Measurements from ENCODE around the gene BCS1L. TPM values are rescaled to one million over a fixed set of nuclear protein-coding genes. Genes with fewer than 3 reads are reported as not detected.

The BCS1L gene, protein sequence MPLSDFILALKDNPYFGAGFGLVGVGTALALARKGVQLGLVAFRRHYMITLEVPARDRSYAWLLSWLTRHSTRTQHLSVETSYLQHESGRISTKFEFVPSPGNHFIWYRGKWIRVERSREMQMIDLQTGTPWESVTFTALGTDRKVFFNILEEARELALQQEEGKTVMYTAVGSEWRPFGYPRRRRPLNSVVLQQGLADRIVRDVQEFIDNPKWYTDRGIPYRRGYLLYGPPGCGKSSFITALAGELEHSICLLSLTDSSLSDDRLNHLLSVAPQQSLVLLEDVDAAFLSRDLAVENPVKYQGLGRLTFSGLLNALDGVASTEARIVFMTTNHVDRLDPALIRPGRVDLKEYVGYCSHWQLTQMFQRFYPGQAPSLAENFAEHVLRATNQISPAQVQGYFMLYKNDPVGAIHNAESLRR
- total RNA-seq (2022; extraction: Qiagen RNA extraction; ENCODE audit: low read depth) = 39.2 to 51.4 TPM (median 48.7 TPM) in 5 replicates

DNA sequence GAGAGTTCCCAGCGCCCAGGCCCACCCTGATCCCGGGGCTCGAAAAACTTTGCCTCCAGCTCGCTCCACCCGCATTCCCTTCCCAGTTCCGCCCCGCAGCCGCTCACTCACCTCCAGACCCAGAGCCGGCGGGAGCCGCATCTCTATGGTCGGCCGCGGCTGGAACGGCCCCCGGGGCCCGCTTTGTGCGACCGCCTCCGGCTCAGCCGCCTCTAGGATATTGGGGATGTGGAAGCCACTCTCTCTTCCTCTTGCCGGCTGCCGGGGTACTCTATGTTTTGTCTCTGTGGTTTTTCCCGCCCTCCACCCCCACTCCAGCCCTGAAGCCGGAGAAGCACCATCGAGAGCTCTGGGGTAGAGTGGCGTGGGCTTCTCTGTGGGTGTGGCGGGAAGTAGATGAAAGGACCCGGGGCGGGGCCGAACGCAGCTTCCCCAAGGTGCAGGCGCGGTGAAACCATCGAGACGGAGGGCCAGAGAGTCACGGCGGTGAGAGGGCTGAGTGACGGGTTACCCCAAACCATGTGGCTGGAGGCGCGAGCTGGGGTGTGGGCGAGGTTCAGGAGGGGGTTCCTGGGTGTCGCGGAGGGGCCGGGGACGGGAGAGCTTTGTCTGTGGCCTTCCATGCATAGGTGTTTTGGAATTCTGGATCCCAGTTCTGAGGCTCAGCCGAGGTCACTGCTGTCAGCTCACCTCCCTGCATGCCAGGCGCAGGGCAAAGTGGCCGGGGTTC, at the start of gene BCS1L, which contains the start of gene ZNF142:
TSS of gene BCS1L (plus strand) at position 426 of the 730 bp plus-strand sequence. CDS start 1,305 bp downstream, outside the sequence.
TSS of gene ZNF142 (minus strand) at position 366 of the 730 bp plus-strand sequence. CDS start 3,194 bp downstream, outside the sequence.

DNA sequence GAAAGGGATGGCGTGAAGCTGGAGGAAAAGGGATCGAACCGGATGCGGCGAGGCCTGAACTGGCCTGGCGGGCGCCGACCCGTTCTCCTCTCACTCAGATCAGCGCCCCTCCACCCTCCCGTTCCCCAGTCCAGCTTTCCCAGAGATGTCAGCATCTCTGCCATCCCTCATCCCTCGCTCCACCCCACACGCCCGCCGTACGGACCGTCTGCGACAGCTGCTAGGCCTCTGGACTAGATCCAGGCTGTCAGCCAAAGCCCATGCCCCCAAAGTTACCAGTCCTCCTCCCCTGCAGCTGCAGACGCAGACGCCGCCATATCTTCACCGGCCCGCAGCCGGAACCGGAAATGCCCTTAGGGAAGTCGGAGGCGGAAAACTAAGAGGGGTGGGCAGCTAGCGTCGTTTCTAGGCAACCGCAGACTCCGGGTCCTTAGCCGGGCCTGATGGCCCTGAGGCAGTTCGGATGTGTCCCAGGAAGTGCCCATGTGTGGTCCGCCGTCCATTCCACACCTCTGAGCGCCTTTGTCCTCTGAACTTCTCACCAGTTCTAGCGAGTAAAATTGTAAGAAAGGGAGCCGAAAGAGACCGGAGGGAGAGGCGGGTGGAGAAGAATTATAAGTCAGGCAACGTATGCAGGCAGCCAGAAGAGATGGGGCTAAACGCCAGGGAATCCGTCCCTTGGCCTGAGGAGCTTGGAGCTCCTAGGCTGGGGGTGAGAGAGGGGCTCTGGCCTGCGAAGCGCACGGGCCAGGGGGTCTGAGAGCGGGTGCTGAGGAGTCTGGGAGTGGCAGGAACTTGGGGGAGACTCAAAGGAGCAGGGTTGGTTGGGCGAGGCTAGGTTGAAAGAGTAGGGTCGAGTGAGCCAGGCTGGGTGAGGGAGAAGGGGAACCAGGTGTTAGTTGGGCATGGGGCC, 12.4 kb downstream of the BCS1L start, which contains the start of the genes RNF25 and STK36:
TSS of gene RNF25 (minus strand) at position 349 of the 913 bp plus-strand sequence. CDS start at position 317, 32 bp downstream.
TSS of gene STK36 (plus strand) at position 433 of the 913 bp plus-strand sequence. CDS start 744 bp downstream, outside the sequence.

DNA sequence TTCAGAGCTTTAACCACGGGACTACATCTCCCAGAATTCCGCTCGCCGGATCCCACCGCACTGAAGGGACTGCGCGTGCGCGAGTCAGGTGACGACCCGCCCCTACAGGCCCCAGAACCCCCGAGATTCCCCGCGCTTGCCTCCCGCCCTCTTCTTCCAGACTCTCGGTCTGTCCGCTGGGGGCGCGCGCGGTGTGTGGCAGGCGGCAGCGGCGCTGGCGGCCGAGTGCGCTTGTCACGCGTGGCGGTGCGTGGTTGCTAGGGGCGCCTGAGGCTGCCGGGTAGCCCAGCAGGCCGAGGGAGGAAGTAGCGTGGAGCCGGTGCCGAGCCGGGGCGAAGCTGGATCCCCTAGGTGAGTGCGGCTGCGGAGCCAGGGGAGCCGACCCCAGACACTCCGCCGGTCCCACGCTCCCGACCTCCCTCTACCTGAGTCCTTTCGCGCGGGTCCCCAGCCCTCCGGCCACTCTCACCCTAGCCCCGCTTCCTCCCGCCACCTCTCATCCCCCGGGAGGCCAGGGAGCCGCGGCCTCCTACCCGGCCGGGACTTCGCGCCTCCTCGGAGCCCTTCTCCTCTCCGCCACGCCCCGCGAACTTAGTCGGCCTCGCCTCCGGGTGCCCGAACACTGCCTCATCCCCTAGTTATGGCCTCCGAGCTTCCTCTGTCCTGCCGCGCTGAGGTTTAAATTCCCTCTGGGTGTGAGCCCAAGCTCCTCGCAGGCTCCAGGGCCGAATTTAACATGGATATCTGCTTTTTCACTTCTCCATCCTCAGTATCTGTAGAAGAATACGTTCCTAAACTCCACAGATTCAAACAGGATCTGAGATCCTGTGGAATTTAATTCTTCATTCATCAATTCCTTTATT, 51.4 kb downstream of the BCS1L start, which contains the start of gene TTLL4:
TSS of gene TTLL4 (plus strand) at position 149 of the 863 bp plus-strand sequence. CDS start 26,842 bp downstream, outside the sequence.

Other genes starting within 250 kb of the BCS1L start
- gene VIL1, start 240.6 kb upstream of the BCS1L start, total RNA-seq (2022; extraction: Qiagen RNA extraction; ENCODE audit: low read depth) = 0.10 to 0.95 TPM (median 0.36 TPM) in 5 replicates
- gene USP37, start 91.3 kb upstream of the BCS1L start, total RNA-seq (2022; extraction: Qiagen RNA extraction; ENCODE audit: low read depth) = 4.3 to 6.3 TPM (median 5.0 TPM) in 5 replicates
- gene CNOT9, start 90.8 kb upstream of the BCS1L start, total RNA-seq (2022; extraction: Qiagen RNA extraction; ENCODE audit: low read depth) = 44.7 to 49.4 TPM (median 45.1 TPM) in 5 replicates
- 0.29 to 0.60 TPM (median 0.35 TPM) in 5 replicates for gene PLCD4, start 51.8 kb upstream of the BCS1L start, total RNA-seq (2022; extraction: Qiagen RNA extraction; ENCODE audit: low read depth)
- gene ZNF142, start 60 bp upstream of the BCS1L start, total RNA-seq (2022; extraction: Qiagen RNA extraction; ENCODE audit: low read depth) = 13.9 to 18.9 TPM (median 15.4 TPM) in 5 replicates
- 43.3 to 48.2 TPM (median 44.4 TPM) in 5 replicates for gene RNF25, start 12.3 kb downstream of the BCS1L start, total RNA-seq (2022; extraction: Qiagen RNA extraction; ENCODE audit: low read depth)
- gene STK36, start 12.4 kb downstream of the BCS1L start, total RNA-seq (2022; extraction: Qiagen RNA extraction; ENCODE audit: low read depth) = 13.5 to 17.3 TPM (median 13.7 TPM) in 5 replicates
- gene TTLL4, start 51.2 kb downstream of the BCS1L start, total RNA-seq (2022; extraction: Qiagen RNA extraction; ENCODE audit: low read depth) = 27.1 to 34.0 TPM (median 27.5 TPM) in 5 replicates
- 0.13 to 0.18 TPM (median 0.14 TPM) in 4 of 5 replicates, not detected in the other for gene CYP27A1, start 122.5 kb downstream of the BCS1L start, total RNA-seq (2022; extraction: Qiagen RNA extraction; ENCODE audit: low read depth)
- not detected in 5 replicates for gene PRKAG3, start 172.1 kb downstream of the BCS1L start, total RNA-seq (2022; extraction: Qiagen RNA extraction; ENCODE audit: low read depth)
- gene WNT6, start 200.1 kb downstream of the BCS1L start, total RNA-seq (2022; extraction: Qiagen RNA extraction; ENCODE audit: low read depth) = 0.08 to 0.13 TPM (median 0.11 TPM) in 4 of 5 replicates, not detected in the other
- gene WNT10A, start 221.2 kb downstream of the BCS1L start, total RNA-seq (2022; extraction: Qiagen RNA extraction; ENCODE audit: low read depth) = 0.06 to 0.24 TPM (median 0.10 TPM) in 4 of 5 replicates, not detected in the other